Measurements from ENCODE around the gene NT5M. TPM values are rescaled to one million over a fixed set of nuclear protein-coding genes. Genes with fewer than 3 reads are reported as not detected.

NT5M gene
- total and polyA plus RNA-seq, 10 donors, result 1.2 to 3.6 (median 2.6) TPM

- Histone ChIP-seq H3K27ac (no peak overlapping the region), H3K36me3 (no peaks in the 10 kb centered on the region), H3K4me1 (no peaks in the 10 kb centered on the region), H3K9me3 (no peaks in the 10 kb centered on the region), H3K4me3 (no peak overlapping the region), H3K27me3 (replicated peaks in 1 of 7) (no peaks in the 10 kb centered on the region)
- 80 to 91% (median 88%) methylated on average over 7 to 8 of the region's 8 CpGs for WGBS, 5 donors
- TF ChIP-seq CTCF (IDR thresholded peaks at IDR 0.05 in 8 of 11, conservative IDR thresholded peaks at IDR 0.05 in 3 of 11) (no peak), POLR2AphosphoS5 (IDR thresholded peaks at IDR 0.05) (no peak), POLR2A (IDR thresholded peaks at IDR 0.05) (no peak)
- peak; percentile 21 for DNase-seq
- intact Hi-C loops (cut with DNase I; ENCODE audit: low total_unique reads), result no loop called here
Measured at GRCh38 chr17:17328251-17328650, 25.1 kb downstream of the NT5M start.

- no peak overlapping the region for H3K27ac ChIP-seq
- no peak for DNase-seq
- no peaks in the 10 kb centered on the region for H3K4me1 ChIP-seq
- no peaks in the 10 kb centered on the region for H3K27me3 ChIP-seq (replicated peaks in 1 of 7)
- H3K36me3 ChIP-seq, result no peaks in the 10 kb centered on the region
- H3K9me3 ChIP-seq, result no peaks in the 10 kb centered on the region
- H3K4me3 ChIP-seq, result no peak overlapping the region
- TF ChIP-seq POLR2A (IDR thresholded peaks at IDR 0.05) (no peak), CTCF (IDR thresholded peaks at IDR 0.05 in 8 of 11, conservative IDR thresholded peaks at IDR 0.05 in 3 of 11) (no peak), POLR2AphosphoS5 (IDR thresholded peaks at IDR 0.05) (no peak)
- 88 to 91% (median 89%) methylated on average over 7 of the region's 7 CpGs for WGBS, 5 donors
- intact Hi-C loops (cut with DNase I; ENCODE audit: low total_unique reads), result no loop called here
Measured at GRCh38 chr17:17341452-17341851, 38.3 kb downstream of the NT5M start.

- WGBS, 5 donors, result 88 to 96% (median 92%) methylated on average over 17 of the region's 17 CpGs
- no peak overlapping the region for H3K27ac ChIP-seq
- no peaks in the 10 kb centered on the region for H3K4me1 ChIP-seq
- TF ChIP-seq CTCF (IDR thresholded peaks at IDR 0.05 in 8 of 11, conservative IDR thresholded peaks at IDR 0.05 in 3 of 11) (no peak), POLR2AphosphoS5 (IDR thresholded peaks at IDR 0.05) (no peak), POLR2A (IDR thresholded peaks at IDR 0.05) (no peak)
- peak; percentile 37 for DNase-seq
- H3K36me3 ChIP-seq, result no peaks in the 10 kb centered on the region
- no peaks in the 10 kb centered on the region for H3K9me3 ChIP-seq
- H3K4me3 ChIP-seq, result no peak overlapping the region
- H3K27me3 ChIP-seq (replicated peaks in 1 of 7), result no peaks in the 10 kb centered on the region
- intact Hi-C loops (cut with DNase I; ENCODE audit: low total_unique reads), result no loop called here
Measured at GRCh38 chr17:17342242-17342945, 39.2 kb downstream of the NT5M start.

GRCh38 chr17:17343160-17343735 lies 40.1 kb downstream of the NT5M start:
- H3K4me3 ChIP-seq, result no peak overlapping the region
- intact Hi-C loops (cut with DNase I; ENCODE audit: low total_unique reads), result no loop called here
- TF ChIP-seq POLR2A (IDR thresholded peaks at IDR 0.05) (no peak), CTCF (IDR thresholded peaks at IDR 0.05 in 8 of 11, conservative IDR thresholded peaks at IDR 0.05 in 3 of 11) (no peak)
- no peaks in the 10 kb centered on the region for H3K9me3 ChIP-seq
- 80 to 92% (median 87%) methylated on average over 12 to 13 of the region's 13 CpGs for WGBS, 5 donors
- no peaks in the 10 kb centered on the region for H3K27me3 ChIP-seq (replicated peaks in 1 of 7)
- peak; percentile 29 for DNase-seq
- no peaks in the 10 kb centered on the region for H3K36me3 ChIP-seq
- no peaks in the 10 kb centered on the region for H3K4me1 ChIP-seq
- H3K27ac ChIP-seq, result no peak overlapping the region

Data from spleen (tissue), 11 donors.